Measurements from ENCODE around the gene SRRT. TPM values are rescaled to one million over a fixed set of nuclear protein-coding genes. Genes with fewer than 3 reads are reported as not detected.

SRRT gene
- total RNA-seq, 4 donors from 2014 or later, result 27.9 to 84.4 (median 39.7) TPM

- no peak for TF ChIP-seq CTCF (IDR thresholded peaks at IDR 0.05; ENCODE audit: low read depth)
These were observed 16.0 kb downstream of the SRRT start for GRCh38 chr7:100890653-100891567.

- no peak for TF ChIP-seq CTCF (IDR thresholded peaks at IDR 0.05; ENCODE audit: low read depth)
These were observed 16.8 kb downstream of the SRRT start for GRCh38 chr7:100891568-100892247.

GRCh38 chr7:100892364-100893317 lies 17.7 kb downstream of the SRRT start:
- no peak for TF ChIP-seq CTCF (IDR thresholded peaks at IDR 0.05; ENCODE audit: low read depth)

DNA sequence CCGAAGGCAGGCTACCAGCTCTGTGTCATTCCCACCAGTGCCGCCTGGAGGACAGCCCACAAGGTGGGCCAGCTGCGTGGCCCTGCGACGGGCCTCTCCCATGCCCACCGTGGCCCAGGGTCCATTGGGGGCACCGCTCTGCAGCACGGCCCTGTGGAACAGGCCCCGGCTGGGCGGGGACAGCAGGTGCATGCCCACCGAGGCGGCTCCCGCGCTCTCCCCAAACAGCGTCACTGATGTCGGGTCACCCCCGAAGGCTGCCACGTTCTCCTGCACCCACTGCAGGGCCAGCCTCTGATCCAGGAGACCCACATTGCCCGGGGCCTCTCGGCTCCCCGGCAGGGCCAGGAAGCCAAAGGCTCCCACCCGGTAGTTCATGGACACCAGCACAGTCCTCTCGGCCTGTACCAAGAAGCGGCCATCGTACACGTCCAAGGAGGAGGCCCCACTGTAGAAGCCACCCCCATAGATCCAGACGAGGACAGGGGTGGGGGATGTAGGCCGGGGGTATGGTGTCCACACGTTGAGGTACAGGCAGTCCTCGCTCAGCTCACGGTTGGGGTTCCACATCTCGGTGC lies 18.5 kb downstream of the SRRT start:
- TF ChIP-seq CTCF (IDR thresholded peaks at IDR 0.05; ENCODE audit: low read depth), result no peak

DNA sequence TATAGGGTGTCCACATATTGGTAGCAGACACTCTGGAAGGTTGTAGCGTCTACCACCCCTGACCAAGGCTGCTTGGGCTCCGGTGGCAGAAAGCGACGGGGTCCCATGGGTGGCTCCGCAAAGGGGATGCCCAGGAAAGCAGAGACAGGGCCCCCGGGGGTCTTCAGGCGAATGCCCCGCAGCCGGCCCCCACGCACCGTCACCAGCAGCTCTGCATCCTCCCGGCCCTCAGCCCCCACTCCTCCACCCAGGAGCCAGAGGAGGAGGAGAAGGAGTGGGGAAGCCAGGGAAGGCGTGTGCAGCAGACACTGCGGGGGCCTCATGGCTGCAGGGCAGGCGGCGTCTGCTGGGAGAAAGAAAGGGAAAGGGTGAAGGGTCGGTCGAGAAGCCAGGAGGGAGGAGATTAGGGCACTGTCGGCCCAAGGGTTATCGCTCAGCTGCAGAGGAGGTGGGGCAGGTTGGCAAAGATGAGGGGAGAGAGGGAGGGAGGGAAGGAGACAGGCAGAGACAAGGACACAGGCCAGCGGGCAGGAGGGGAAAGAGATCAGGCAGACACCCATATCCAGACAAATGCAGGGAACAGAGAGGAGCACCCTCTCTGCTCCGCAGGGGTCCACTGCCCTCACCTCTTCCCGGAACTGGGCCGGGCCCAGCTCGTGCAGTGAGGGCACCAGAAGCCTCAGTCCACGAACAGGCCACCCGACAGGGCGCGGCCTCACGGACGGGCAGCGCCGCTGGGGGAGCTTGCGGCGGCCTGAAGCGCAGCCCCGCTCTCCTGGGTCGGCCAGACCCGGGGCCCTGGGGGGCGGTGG lies 19.2 kb downstream of the SRRT start:
- TF ChIP-seq CTCF (IDR thresholded peaks at IDR 0.05; ENCODE audit: low read depth), result no peak
